Stimulated activated CD8-positive, alpha-beta memory T cell treated with anti-CD3 and anti-CD28 coated beads, Interleukin-4, amount 100 ng/mL, for 48 hours (primary cell): ENCODE measurements around the gene ABO.
A peak's percentile ranks its signal among the peaks of the same experiment; 100 is the strongest.
"Not testable (repeated sequence)": the region's sequence is repeated elsewhere in the genome, so short reads cannot be mapped to it uniquely, and the experiment has no call there.

Source experiments
- DNase-seq: peaks from one replicate; pipeline ENCODE4 v3.0.0-alpha.2; 2020

ABO gene

GRCh38 chr9:133239533-133240090 is 35.4 kb downstream of the ABO start:
- DNase-seq: no peak

GRCh38 chr9:133238851-133239532 is 36.0 kb downstream of the ABO start:
- DNase-seq: peak; percentile 85

- peak; percentile 77 for DNase-seq
These were observed 36.6 kb downstream of the ABO start for GRCh38 chr9:133238272-133238850.

- no peak for DNase-seq
These were observed 37.8 kb downstream of the ABO start for GRCh38 chr9:133237035-133237731.

GRCh38 chr9:133236291-133237034 is 38.5 kb downstream of the ABO start:
- DNase-seq: not testable (repeated sequence)

GRCh38 chr9:133235549-133236222 is 39.3 kb downstream of the ABO start:
- no peak for DNase-seq

- no peak for DNase-seq
These were observed 40.3 kb downstream of the ABO start for GRCh38 chr9:133234577-133235322.

- DNase-seq: no peak
These were observed 41.1 kb downstream of the ABO start for GRCh38 chr9:133233681-133234432.

GRCh38 chr9:133231934-133232568 is 43.0 kb downstream of the ABO start:
- DNase-seq: not testable (repeated sequence)

GRCh38 chr9:133230514-133230913 is 44.5 kb downstream of the ABO start:
- not testable (repeated sequence) for DNase-seq

GRCh38 chr9:133230093-133230492 is 44.9 kb downstream of the ABO start:
- no peak for DNase-seq

- not testable (repeated sequence) for DNase-seq
These were observed 46.4 kb downstream of the ABO start for GRCh38 chr9:133228474-133229193.

GRCh38 chr9:133227996-133228395 is 47.0 kb downstream of the ABO start:
- not testable (repeated sequence) for DNase-seq

- DNase-seq: no peak
These were observed 47.6 kb downstream of the ABO start for GRCh38 chr9:133227242-133227860.

- DNase-seq: no peak
These were observed 48.5 kb downstream of the ABO start for GRCh38 chr9:133226219-133227171.

- DNase-seq: no peak
These were observed 49.6 kb downstream of the ABO start for GRCh38 chr9:133225171-133226011.

GRCh38 chr9:133224762-133225161 is 50.2 kb downstream of the ABO start:
- DNase-seq: no peak
